ENCODE measurements around the gene LRMDA. TPM values are rescaled to one million over a fixed set of nuclear protein-coding genes. Genes with fewer than 3 reads are reported as not detected.

LRMDA gene
- total and polyA plus RNA-seq, 2 of the 4 experiments (the other 2 are of a cell fraction) = 0.07 TPM; not detected in 1

DNA sequence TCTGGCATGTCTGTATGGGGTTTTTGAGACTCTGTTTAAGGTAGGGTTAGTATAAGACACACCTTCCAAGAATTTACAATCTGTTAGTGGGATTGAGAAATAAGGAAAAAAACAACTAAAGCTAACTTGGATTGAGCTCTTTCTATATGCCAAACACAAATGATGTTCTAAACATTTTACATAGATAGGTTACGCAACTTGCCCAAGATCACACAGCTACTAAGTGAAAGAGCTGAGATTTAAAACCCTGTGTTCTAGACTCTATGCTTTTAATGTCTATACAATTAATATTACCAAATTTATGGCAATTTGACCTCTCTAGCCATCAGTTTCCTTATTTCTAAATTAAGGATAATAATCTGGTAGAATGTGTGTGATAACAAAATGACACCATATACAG lies 1056.2 kb downstream of the LRMDA start:
- dilution Hi-C loops (cut with HindIII; ENCODE audit: low sequenced_read_pairs, unreplicated experiment) = no loop called here
- POLR2A ChIA-PET (ENCODE audit: unreplicated experiment) = no interaction called here

More for the DNA sequence above, 1056.2 kb downstream of the LRMDA start:
- no peak overlapping the region for H3K4ac ChIP-seq (ENCODE audit: low read depth, low read length)
- no peaks in the 10 kb centered on the region for H3K36me3 ChIP-seq (ENCODE audit: control insufficient read depth, insufficient read depth, low read length)
- H2BK20ac ChIP-seq (ENCODE audit: low read depth, low read length) = no peak overlapping the region
- no peaks in the 10 kb centered on the region for H3K9me1 ChIP-seq (ENCODE audit: insufficient read depth, low read length)
- H2BK15ac ChIP-seq (ENCODE audit: low read depth, low read length) = no peak overlapping the region
- WGBS, 2 experiments (ENCODE audit: extremely low coverage in 2 of 2, insufficient read length in 1 of 2) = no CpG with 5 or more reads among the region's 1 CpG
- no peak overlapping the region for H3K56ac ChIP-seq (ENCODE audit: extremely low read depth, insufficient read depth, low read length)
- H3K23ac ChIP-seq (ENCODE audit: low read depth, low read length) = no peak overlapping the region
- no peaks in the 10 kb centered on the region for H3K4me1 ChIP-seq (ENCODE audit: control insufficient read depth, insufficient read depth, low read length)
- H3K4me3 ChIP-seq (ENCODE audit: insufficient read depth, low read depth, low read length) = no peak overlapping the region
- H3K9me3 ChIP-seq (ENCODE audit: control insufficient read depth, insufficient read depth, low read length) = peaks cover 2% of the 10 kb centered on the region; the same call in 1 of the 2 replicates
- no peak overlapping the region for H4K5ac ChIP-seq (ENCODE audit: low read depth, low read length)
- H2BK5ac ChIP-seq (ENCODE audit: low read depth, low read length, poor library complexity, severe bottlenecking) = no peak overlapping the region
- no peak overlapping the region for H4K91ac ChIP-seq (ENCODE audit: insufficient read depth, low read depth, low read length)
- no peak overlapping the region for H2AK5ac ChIP-seq (ENCODE audit: low read depth, low read length)
- H3K18ac ChIP-seq (ENCODE audit: low read depth, low read length) = no peak overlapping the region
- intact Hi-C loops (cut with micrococcal nuclease) = no loop called here
- no peak overlapping the region for H3K4me2 ChIP-seq (ENCODE audit: low read depth, low read length)
- H2AFZ ChIP-seq (replicated peaks; ENCODE audit: low read length, poor library complexity) = no peak overlapping the region
- H2AK9ac ChIP-seq (replicated peaks; ENCODE audit: low read depth, low read length, poor library complexity) = no peak overlapping the region
- no peaks in the 10 kb centered on the region for H3K27me3 ChIP-seq (ENCODE audit: control insufficient read depth, insufficient read depth, low read length)
- DNase-seq = no peak
- no peak overlapping the region for H2BK120ac ChIP-seq (ENCODE audit: low read depth, low read length)
- H3K79me1 ChIP-seq (ENCODE audit: low read depth in 1 of 2, low read length in 2 of 2) = no peaks in the 10 kb centered on the region
- no peaks in the 10 kb centered on the region for H4K20me1 ChIP-seq (ENCODE audit: insufficient read depth, low read length)
- in situ Hi-C loops (cut with MboI; ENCODE audit: low sequenced_read_pairs) = no loop called here
- CTCF ChIA-PET = no interaction called here
- no TSS peak for BruUV-seq (replicated peaks)
- no peak overlapping the region for H3K9ac ChIP-seq (ENCODE audit: low read depth, low read length)
- no peak for ATAC-seq (ENCODE audit: low read depth)
- no peak overlapping the region for H3K14ac ChIP-seq (replicated peaks; ENCODE audit: low read depth, low read length)
- TF ChIP-seq RCOR1 (IDR thresholded peaks at IDR 0.05; ENCODE audit: insufficient replicate concordance, low read length) (no peak), RFX5 (IDR thresholded peaks at IDR 0.05; ENCODE audit: low read depth, low read length) (no peak), ELK1 (IDR thresholded peaks at IDR 0.05; ENCODE audit: borderline replicate concordance, low read depth, low read length) (no peak), MAFK (IDR thresholded peaks at IDR 0.05; ENCODE audit: low read depth, low read length) (no peak), BHLHE40 (IDR thresholded peaks at IDR 0.05; ENCODE audit: low read depth, low read length) (no peak), FOS (IDR thresholded peaks at IDR 0.05; ENCODE audit: low read depth, low read length) (no peak), MXI1 (IDR thresholded peaks at IDR 0.05; ENCODE audit: borderline replicate concordance, low read depth, low read length) (no peak), CEBPB (IDR thresholded peaks at IDR 0.05; ENCODE audit: low read depth, low read length) (peak; percentile 73)
- no peak overlapping the region for H4K8ac ChIP-seq (ENCODE audit: low read depth in 2 of 2, low read length in 2 of 2)
- no peak overlapping the region for H3K27ac ChIP-seq (ENCODE audit: insufficient read depth, low read length)

All from IMR-90 (cell line).